GM19035 (cell line): ENCODE data around the gene KRTCAP2.

ENCODE experiments used
- ATAC-seq: cut with Tn5 transposase; IDR thresholded peaks from one replicate; pipeline ENCODE4 v1.9.1; 2021; ENCODE audit not compliant: unreplicated experiment

KRTCAP2 gene

GRCh38 chr1:155120253-155120652 is 52.9 kb downstream of the KRTCAP2 start:
- ATAC-seq: no peak
